ENCODE measurements around the gene PHLPP1.
"Not testable (repeated sequence)": the region's sequence is repeated elsewhere in the genome, so short reads cannot be mapped to it uniquely, and the experiment has no call there.

PHLPP1 gene

GRCh38 chr18:62715436-62715758, at the start of gene PHLPP1:
Gene PHLPP1 (plus strand): TSS chr18:62715541. CDS start chr18:62715684, 143 bp downstream.
- Mint-ChIP-seq H3K9me3 (no peaks in the 10 kb centered on the region), H3K4me3 (peak within 1 kb of the TSS; percentile 77), H3K27ac (peak within 1 kb of the TSS; percentile 68), H3K27me3 (no peaks in the 10 kb centered on the region), H3K4me1 (peaks cover 39% of the 10 kb centered on the region), H3K36me3 (ENCODE audit: low read depth) (peaks cover 2% of the 10 kb centered on the region)
- no peak for ATAC-seq
- DNase-seq: no peak

GRCh38 chr18:62669225-62669624, 46.1 kb upstream of the PHLPP1 start:
- Mint-ChIP-seq H3K4me3 (peak overlapping the region; percentile 53), H3K9me3 (peaks cover 10% of the 10 kb centered on the region), H3K27me3 (no peaks in the 10 kb centered on the region), H3K4me1 (peaks cover 18% of the 10 kb centered on the region), H3K36me3 (ENCODE audit: low read depth) (peaks cover 5% of the 10 kb centered on the region), H3K27ac (peak overlapping the region; percentile 80)
- DNase-seq: no peak
- peak; percentile 94 for ATAC-seq

GRCh38 chr18:62670573-62670972, 44.8 kb upstream of the PHLPP1 start:
- no peak overlapping the region for H3K4me3 Mint-ChIP-seq
- ATAC-seq: no peak
- H3K9me3 Mint-ChIP-seq: peaks cover 14% of the 10 kb centered on the region

GRCh38 chr18:62672600-62672999, 42.7 kb upstream of the PHLPP1 start:
- peaks cover 18% of the 10 kb centered on the region for H3K4me1 Mint-ChIP-seq
- peaks cover 2% of the 10 kb centered on the region for H3K27me3 Mint-ChIP-seq
- DNase-seq (no peak), ATAC-seq (no peak)
- H3K36me3 Mint-ChIP-seq (ENCODE audit: low read depth): peaks cover 5% of the 10 kb centered on the region
- peaks cover 14% of the 10 kb centered on the region for H3K9me3 Mint-ChIP-seq
- H3K27ac Mint-ChIP-seq: no peak overlapping the region
- no peak overlapping the region for H3K4me3 Mint-ChIP-seq

More at GRCh38 chr18:62670573-62670972, 44.8 kb upstream of the PHLPP1 start:
- H3K27me3 Mint-ChIP-seq: peaks cover 2% of the 10 kb centered on the region
- no peak for DNase-seq
- H3K36me3 Mint-ChIP-seq (ENCODE audit: low read depth): peaks cover 5% of the 10 kb centered on the region
- no peak overlapping the region for H3K27ac Mint-ChIP-seq
- peaks cover 18% of the 10 kb centered on the region for H3K4me1 Mint-ChIP-seq

GRCh38 chr18:62678847-62679485, 36.4 kb upstream of the PHLPP1 start:
- DNase-seq (no peak), ATAC-seq (no peak)
- H3K9me3 Mint-ChIP-seq: peaks cover 4% of the 10 kb centered on the region
- no peaks in the 10 kb centered on the region for H3K4me1 Mint-ChIP-seq
- H3K36me3 Mint-ChIP-seq (ENCODE audit: low read depth): no peaks in the 10 kb centered on the region
- H3K27me3 Mint-ChIP-seq: peaks cover 2% of the 10 kb centered on the region
- no peak overlapping the region for H3K4me3 Mint-ChIP-seq
- H3K27ac Mint-ChIP-seq: no peak overlapping the region

- peaks cover 10% of the 10 kb centered on the region for H3K9me3 Mint-ChIP-seq
- no peak overlapping the region for H3K27ac Mint-ChIP-seq
- H3K4me1 Mint-ChIP-seq: no peaks in the 10 kb centered on the region
- H3K27me3 Mint-ChIP-seq: no peaks in the 10 kb centered on the region
- H3K4me3 Mint-ChIP-seq: no peak overlapping the region
- ATAC-seq (no peak), DNase-seq (no peak)
- no peaks in the 10 kb centered on the region for H3K36me3 Mint-ChIP-seq (ENCODE audit: low read depth)
Measured at GRCh38 chr18:62682371-62682770, 33.0 kb upstream of the PHLPP1 start.

- no peak overlapping the region for H3K4me3 Mint-ChIP-seq
- H3K9me3 Mint-ChIP-seq: peaks cover 18% of the 10 kb centered on the region
- ATAC-seq: no peak
Measured at GRCh38 chr18:62683935-62684334, 31.4 kb upstream of the PHLPP1 start.

GRCh38 chr18:62688743-62689317, 26.5 kb upstream of the PHLPP1 start:
- H3K9me3 Mint-ChIP-seq: peaks cover 39% of the 10 kb centered on the region
- no peak overlapping the region for H3K27ac Mint-ChIP-seq
- H3K27me3 Mint-ChIP-seq: no peaks in the 10 kb centered on the region
- H3K4me1 Mint-ChIP-seq: no peaks in the 10 kb centered on the region
- H3K4me3 Mint-ChIP-seq: no peak overlapping the region
- DNase-seq: no peak
- H3K36me3 Mint-ChIP-seq (ENCODE audit: low read depth): peaks cover 7% of the 10 kb centered on the region
- no peak for ATAC-seq

More at GRCh38 chr18:62683935-62684334, 31.4 kb upstream of the PHLPP1 start:
- Mint-ChIP-seq H3K27ac (no peak overlapping the region), H3K4me1 (no peaks in the 10 kb centered on the region), H3K36me3 (ENCODE audit: low read depth) (peaks cover 5% of the 10 kb centered on the region), H3K27me3 (no peaks in the 10 kb centered on the region)
- no peak for DNase-seq

- H3K27ac Mint-ChIP-seq: no peak overlapping the region
- H3K9me3 Mint-ChIP-seq: peaks cover 39% of the 10 kb centered on the region
- ATAC-seq (no peak), DNase-seq (no peak)
- no peak overlapping the region for H3K4me3 Mint-ChIP-seq
- H3K36me3 Mint-ChIP-seq (ENCODE audit: low read depth): peaks cover 7% of the 10 kb centered on the region
- H3K4me1 Mint-ChIP-seq: no peaks in the 10 kb centered on the region
- no peaks in the 10 kb centered on the region for H3K27me3 Mint-ChIP-seq
Measured at GRCh38 chr18:62690236-62690815, 25.0 kb upstream of the PHLPP1 start.

GRCh38 chr18:62693659-62694058, 21.7 kb upstream of the PHLPP1 start:
- Mint-ChIP-seq H3K9me3 (peaks cover 23% of the 10 kb centered on the region), H3K27ac (no peak overlapping the region), H3K4me3 (no peak overlapping the region), H3K36me3 (ENCODE audit: low read depth) (peaks cover 2% of the 10 kb centered on the region), H3K4me1 (no peaks in the 10 kb centered on the region), H3K27me3 (peaks cover 2% of the 10 kb centered on the region)
- no peak for ATAC-seq
- DNase-seq: no peak

GRCh38 chr18:62697636-62698035, 17.7 kb upstream of the PHLPP1 start:
- Mint-ChIP-seq H3K27ac (no peak overlapping the region), H3K4me1 (peaks cover under 1% of the 10 kb centered on the region), H3K36me3 (ENCODE audit: low read depth) (no peaks in the 10 kb centered on the region), H3K9me3 (no peaks in the 10 kb centered on the region), H3K27me3 (peaks cover 4% of the 10 kb centered on the region), H3K4me3 (no peak overlapping the region)
- ATAC-seq: no peak
- DNase-seq: no peak

- ATAC-seq (no peak), DNase-seq (no peak)
- Mint-ChIP-seq H3K4me1 (peaks cover 2% of the 10 kb centered on the region), H3K27ac (no peak overlapping the region), H3K27me3 (peaks cover 4% of the 10 kb centered on the region), H3K4me3 (no peak overlapping the region), H3K36me3 (ENCODE audit: low read depth) (no peaks in the 10 kb centered on the region), H3K9me3 (no peaks in the 10 kb centered on the region)
Measured at GRCh38 chr18:62702259-62702658, 13.1 kb upstream of the PHLPP1 start.

- ATAC-seq; H3K9me3 Mint-ChIP-seq; H3K36me3 Mint-ChIP-seq (ENCODE audit: low read depth); H3K27me3 Mint-ChIP-seq; DNase-seq; H3K27ac Mint-ChIP-seq; H3K4me1 Mint-ChIP-seq; H3K4me3 Mint-ChIP-seq: not testable (repeated sequence)
Measured at GRCh38 chr18:62706879-62707278, 8.5 kb upstream of the PHLPP1 start.

GRCh38 chr18:62709908-62710307, 5.4 kb upstream of the PHLPP1 start:
- ATAC-seq; H3K4me3 Mint-ChIP-seq; H3K4me1 Mint-ChIP-seq; H3K36me3 Mint-ChIP-seq (ENCODE audit: low read depth); H3K9me3 Mint-ChIP-seq; H3K27me3 Mint-ChIP-seq; H3K27ac Mint-ChIP-seq; DNase-seq: not testable (repeated sequence)

- no peak overlapping the region for H3K27ac Mint-ChIP-seq
- H3K4me3 Mint-ChIP-seq: no peak overlapping the region
- peaks cover 6% of the 10 kb centered on the region for H3K4me1 Mint-ChIP-seq
- ATAC-seq (no peak), DNase-seq (no peak)
- no peaks in the 10 kb centered on the region for H3K36me3 Mint-ChIP-seq (ENCODE audit: low read depth)
- no peaks in the 10 kb centered on the region for H3K9me3 Mint-ChIP-seq
- peaks cover 2% of the 10 kb centered on the region for H3K27me3 Mint-ChIP-seq
Measured at GRCh38 chr18:62710417-62710816, 4.9 kb upstream of the PHLPP1 start.
